SK-N-MC (cell line): Measurements from ENCODE around the gene MRGPRF.

ENCODE experiments used
- EZH2 ChIP-seq: fragments of 200-600 bp; sonication (generic); IDR thresholded peaks from one replicate; pipeline ENCODE4 v1.6.1; 2017; ENCODE audit warnings: antibody characterized with exemption
- FOXP2 ChIP-seq: optimal IDR thresholded peaks from 2 replicates; pipeline ENCODE3; 2011; ENCODE audit warnings: mild to moderate bottlenecking, moderate library complexity; ENCODE audit not compliant: insufficient read depth; ENCODE audit errors: extremely low read length, control extremely low read depth
- POLR2AphosphoS5 ChIP-seq: IDR thresholded peaks from 2 replicates; pipeline ENCODE4 v1.6.1; 2012; ENCODE audit warnings: mild to moderate bottlenecking, low read depth, low read length, borderline replicate concordance

DNA sequence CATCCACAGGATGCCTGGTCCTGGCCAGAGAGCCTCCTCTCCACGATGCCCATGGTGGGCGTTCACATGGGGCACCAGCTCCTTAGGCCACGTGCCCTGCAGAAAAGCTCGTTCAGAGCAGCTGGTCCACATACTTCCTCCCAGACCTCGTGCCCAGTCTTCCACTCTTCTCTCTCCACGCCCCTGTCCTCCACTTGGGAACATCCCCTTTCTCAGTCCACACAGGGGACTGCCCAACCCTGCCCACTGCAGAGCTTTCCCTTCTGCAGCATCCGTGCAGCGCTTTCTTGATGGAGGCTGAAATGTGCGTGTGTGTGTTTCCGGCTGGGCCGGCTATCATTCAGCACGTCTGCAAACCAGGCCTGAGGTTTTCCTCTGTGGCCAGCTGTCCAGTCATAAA lies 46.9 kb upstream of the MRGPRF start:
- TF ChIP-seq POLR2AphosphoS5 (no peak), EZH2 (no peak), FOXP2 (no peak)
